KMS-11 (cell line): Measurements from ENCODE around the gene SPATA6L.

Source experiments
- H2AFZ ChIP-seq: fragments of 200-600 bp; sonication (generic); 2 replicates; pipeline ENCODE4 v1.6.1; 2016; ENCODE audit warnings: antibody characterized with exemption, mixed run types, low read depth
- H3K27ac ChIP-seq: fragments of 200-600 bp; sonication (generic); 2 replicates; pipeline ENCODE4 v1.6.1; 2016; ENCODE audit warnings: mild to moderate bottlenecking, mixed run types
- H3K27me3 ChIP-seq: fragments of 200-600 bp; sonication (generic); 2 replicates; pipeline ENCODE4 v1.6.1; 2017; ENCODE audit warnings: mild to moderate bottlenecking, low read depth, mixed run types, moderate library complexity; ENCODE audit not compliant: insufficient read depth
- H3K36me3 ChIP-seq: fragments of 200-600 bp; sonication (generic); 2 replicates; pipeline ENCODE4 v1.6.1; 2017; ENCODE audit warnings: mild to moderate bottlenecking, mixed run types; ENCODE audit not compliant: insufficient read depth
- H3K4me1 ChIP-seq: fragments of 200-600 bp; sonication (generic); 2 replicates; pipeline ENCODE4 v1.6.1; 2016; ENCODE audit warnings: mild to moderate bottlenecking, low read depth, mixed run types; ENCODE audit not compliant: poor library complexity, severe bottlenecking
- H3K4me2 ChIP-seq: fragments of 200-600 bp; sonication (generic); 2 replicates; pipeline ENCODE4 v1.7.0; 2016; ENCODE audit warnings: mild to moderate bottlenecking, mixed run types
- H3K4me3 ChIP-seq: fragments of 200-600 bp; sonication (generic); IDR thresholded peaks from 2 replicates; pipeline ENCODE4 v1.6.1; 2017; ENCODE audit warnings: low read depth, low read length, mixed read lengths; ENCODE audit not compliant: insufficient read depth
- H3K79me2 ChIP-seq: fragments of 200-600 bp; sonication (generic); 2 replicates; pipeline ENCODE4 v1.6.1; 2016; ENCODE audit warnings: low read depth, mixed run types; ENCODE audit not compliant: insufficient read depth
- H3K9ac ChIP-seq: fragments of 200-600 bp; sonication (generic); 2 replicates; pipeline ENCODE4 v1.6.1; 2016; ENCODE audit warnings: mild to moderate bottlenecking, mixed run types
- H4K20me1 ChIP-seq: fragments of 200-600 bp; sonication (generic); 2 replicates; pipeline ENCODE4 v1.6.1; 2016; ENCODE audit warnings: mild to moderate bottlenecking, mixed run types; ENCODE audit not compliant: insufficient read depth
- TF ChIP-seq, protein P1 (sequence below): fragments of 200-600 bp; sonication (generic); conservative IDR thresholded peaks from 2 replicates; pipeline ENCODE4 v1.6.1; 2017; ENCODE audit warnings: low read depth, mild to moderate bottlenecking, antibody characterized with exemption, low read length, moderate library complexity, mixed read lengths

SPATA6L gene

DNA sequence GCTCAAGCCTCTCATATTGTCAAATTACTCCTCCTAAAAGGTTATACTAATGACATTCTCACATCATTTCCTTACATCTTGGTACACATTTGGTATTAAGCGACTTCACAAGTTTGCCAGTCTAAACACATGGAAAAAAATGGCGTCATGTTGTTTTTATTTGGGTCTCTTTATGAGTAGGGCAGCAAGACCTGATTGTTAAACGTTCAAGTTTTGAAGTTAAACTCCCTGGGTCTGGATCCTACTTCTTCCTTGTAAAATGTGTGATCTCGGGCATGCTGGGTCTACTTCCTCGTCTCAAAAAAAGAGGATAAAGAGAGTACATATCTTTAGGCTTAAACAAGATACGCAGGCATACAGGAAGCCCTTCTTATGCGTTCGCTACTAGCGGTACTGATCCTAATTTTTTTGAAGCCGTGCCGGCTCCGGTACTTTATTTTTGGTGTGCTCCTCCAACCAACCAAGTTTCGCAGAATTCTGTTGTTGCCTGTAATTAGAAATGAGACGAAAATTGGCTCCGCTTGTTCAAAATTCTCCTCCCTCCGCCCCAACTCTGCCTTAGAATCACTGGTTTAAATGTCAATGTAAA is 12.5 kb upstream of the SPATA6L start:
- Histone ChIP-seq H4K20me1 (no peaks in the 10 kb centered on the region), H3K4me3 (peak overlapping the region; percentile 31), H3K36me3 (no peaks in the 10 kb centered on the region), H2AFZ (peak overlapping the region; percentile 86), H3K27me3 (no peaks in the 10 kb centered on the region), H3K4me1 (peaks cover 25% of the 10 kb centered on the region), H3K27ac (peak overlapping the region; percentile 99), H3K4me2 (peak overlapping the region; percentile 70), H3K79me2 (peaks cover 31% of the 10 kb centered on the region), H3K9ac (peak overlapping the region; percentile 96)
- TF ChIP-seq, protein P1, sequence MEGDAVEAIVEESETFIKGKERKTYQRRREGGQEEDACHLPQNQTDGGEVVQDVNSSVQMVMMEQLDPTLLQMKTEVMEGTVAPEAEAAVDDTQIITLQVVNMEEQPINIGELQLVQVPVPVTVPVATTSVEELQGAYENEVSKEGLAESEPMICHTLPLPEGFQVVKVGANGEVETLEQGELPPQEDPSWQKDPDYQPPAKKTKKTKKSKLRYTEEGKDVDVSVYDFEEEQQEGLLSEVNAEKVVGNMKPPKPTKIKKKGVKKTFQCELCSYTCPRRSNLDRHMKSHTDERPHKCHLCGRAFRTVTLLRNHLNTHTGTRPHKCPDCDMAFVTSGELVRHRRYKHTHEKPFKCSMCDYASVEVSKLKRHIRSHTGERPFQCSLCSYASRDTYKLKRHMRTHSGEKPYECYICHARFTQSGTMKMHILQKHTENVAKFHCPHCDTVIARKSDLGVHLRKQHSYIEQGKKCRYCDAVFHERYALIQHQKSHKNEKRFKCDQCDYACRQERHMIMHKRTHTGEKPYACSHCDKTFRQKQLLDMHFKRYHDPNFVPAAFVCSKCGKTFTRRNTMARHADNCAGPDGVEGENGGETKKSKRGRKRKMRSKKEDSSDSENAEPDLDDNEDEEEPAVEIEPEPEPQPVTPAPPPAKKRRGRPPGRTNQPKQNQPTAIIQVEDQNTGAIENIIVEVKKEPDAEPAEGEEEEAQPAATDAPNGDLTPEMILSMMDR, result no peak

DNA sequence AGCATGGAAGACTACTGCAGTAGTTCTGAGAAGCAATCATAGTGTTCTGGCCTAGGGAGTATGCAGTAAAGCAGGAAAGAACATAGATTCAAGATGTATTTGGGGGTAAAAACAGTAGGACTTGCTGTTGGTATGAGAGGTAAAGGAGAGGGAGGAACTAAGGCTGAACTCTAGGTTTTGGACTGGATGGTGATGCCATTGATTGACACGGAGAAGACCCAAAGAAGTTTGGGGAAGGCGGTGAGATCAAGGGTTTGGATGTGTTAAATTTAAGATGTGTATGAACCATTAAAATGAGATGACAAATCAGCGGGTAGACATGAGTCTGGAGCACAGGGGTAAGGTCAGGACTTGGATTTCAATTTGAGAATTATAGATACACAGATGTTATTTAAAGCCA is 11.1 kb upstream of the SPATA6L start:
- Histone ChIP-seq H3K4me2 (no peak overlapping the region), H3K4me1 (peaks cover 25% of the 10 kb centered on the region), H3K79me2 (peaks cover 22% of the 10 kb centered on the region), H4K20me1 (no peaks in the 10 kb centered on the region), H3K27me3 (no peaks in the 10 kb centered on the region), H3K27ac (no peak overlapping the region), H3K36me3 (no peaks in the 10 kb centered on the region), H3K9ac (no peak overlapping the region), H3K4me3 (no peak overlapping the region), H2AFZ (no peak overlapping the region)
- TF ChIP-seq, protein P1, result no peak

DNA sequence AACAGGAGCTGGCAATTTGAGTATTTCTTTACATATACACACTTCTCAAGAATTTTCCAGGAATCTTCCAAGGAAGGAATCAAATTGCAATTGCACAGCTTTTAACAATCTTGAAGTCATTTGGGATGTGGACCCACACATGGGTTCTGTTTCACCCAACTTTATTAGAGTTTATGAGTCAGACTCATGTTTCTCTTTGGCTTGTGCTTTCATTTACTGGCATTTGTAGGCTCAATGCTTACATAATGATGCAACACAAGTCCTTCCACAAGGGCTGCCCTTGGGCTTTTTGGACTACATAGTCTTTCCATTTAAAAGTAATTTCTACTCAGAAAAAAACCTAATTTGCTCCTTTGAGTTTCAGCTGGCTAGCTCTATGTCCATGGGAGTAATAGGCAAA is 8.5 kb upstream of the SPATA6L start:
- TF ChIP-seq, protein P1, result no peak
- H3K4me2 ChIP-seq, result no peak overlapping the region
- no peak overlapping the region for H3K9ac ChIP-seq
- no peak overlapping the region for H3K27ac ChIP-seq
- H3K4me1 ChIP-seq, result peaks cover 12% of the 10 kb centered on the region
- H3K36me3 ChIP-seq, result no peaks in the 10 kb centered on the region
- H4K20me1 ChIP-seq, result no peaks in the 10 kb centered on the region
- H3K79me2 ChIP-seq, result no peaks in the 10 kb centered on the region
- H3K4me3 ChIP-seq, result no peak overlapping the region
- no peak overlapping the region for H2AFZ ChIP-seq
- no peaks in the 10 kb centered on the region for H3K27me3 ChIP-seq

DNA sequence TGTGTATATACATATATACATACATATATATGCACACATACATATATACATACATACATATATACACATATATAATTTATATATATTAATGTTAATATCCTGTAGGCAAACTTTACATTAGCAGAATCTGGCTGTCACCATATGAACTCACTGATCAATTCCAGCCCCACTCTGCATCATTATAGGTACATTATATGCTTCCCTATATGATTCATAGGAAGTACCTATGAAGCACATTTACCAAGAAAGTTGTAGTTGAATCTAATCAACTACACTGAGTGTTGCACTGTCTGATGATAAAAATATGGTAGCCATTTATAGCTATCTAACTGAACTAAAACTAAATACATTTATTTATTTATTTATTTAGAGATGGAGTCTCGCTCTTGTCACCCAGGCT is 5.5 kb upstream of the SPATA6L start:
- Histone ChIP-seq H3K4me1 (no peaks in the 10 kb centered on the region), H3K4me3 (no peak overlapping the region), H3K27me3 (peaks cover 8% of the 10 kb centered on the region; the same call in 1 of the 2 replicates), H3K9ac (no peak overlapping the region), H2AFZ (no peak overlapping the region), H3K79me2 (no peaks in the 10 kb centered on the region), H3K4me2 (no peak overlapping the region), H3K36me3 (no peaks in the 10 kb centered on the region), H3K27ac (no peak overlapping the region), H4K20me1 (no peaks in the 10 kb centered on the region)
- TF ChIP-seq, protein P1, result no peak
